ENCODE measurements around the gene FMNL3.
"Not testable (repeated sequence)": the region's sequence is repeated elsewhere in the genome, so short reads cannot be mapped to it uniquely, and the experiment has no call there.

Gene FMNL3

DNA sequence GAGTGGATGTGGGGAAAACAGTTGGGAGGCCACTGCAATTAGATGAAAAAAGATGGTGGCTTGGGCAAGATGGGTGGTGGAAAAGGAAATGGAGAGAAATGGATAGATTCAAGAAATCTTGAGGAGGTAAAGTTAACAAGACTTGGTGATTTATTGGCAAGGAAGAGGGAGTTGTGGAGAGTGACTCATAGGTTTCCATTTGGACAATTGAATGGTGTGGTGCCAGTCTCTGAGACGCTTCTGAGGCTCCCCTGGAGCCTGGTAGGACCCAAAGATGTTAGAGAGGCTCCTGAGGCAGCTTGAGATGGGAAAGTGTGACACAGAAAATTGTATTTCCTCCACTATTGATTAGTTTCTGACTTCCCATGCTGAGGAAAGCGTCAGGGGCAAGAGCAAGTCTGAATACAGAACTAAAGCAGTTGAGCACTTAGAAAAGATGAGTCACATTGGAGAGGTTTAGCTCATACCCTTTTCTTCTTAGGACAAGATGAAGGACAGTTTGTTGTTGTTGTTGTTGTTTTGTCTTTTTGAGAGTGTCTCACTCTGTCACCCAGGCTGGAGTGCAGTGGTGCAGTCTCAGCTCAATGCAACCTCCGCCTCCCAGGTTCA is 79.3 kb downstream of the FMNL3 start:
- no peak for DNase-seq

DNA sequence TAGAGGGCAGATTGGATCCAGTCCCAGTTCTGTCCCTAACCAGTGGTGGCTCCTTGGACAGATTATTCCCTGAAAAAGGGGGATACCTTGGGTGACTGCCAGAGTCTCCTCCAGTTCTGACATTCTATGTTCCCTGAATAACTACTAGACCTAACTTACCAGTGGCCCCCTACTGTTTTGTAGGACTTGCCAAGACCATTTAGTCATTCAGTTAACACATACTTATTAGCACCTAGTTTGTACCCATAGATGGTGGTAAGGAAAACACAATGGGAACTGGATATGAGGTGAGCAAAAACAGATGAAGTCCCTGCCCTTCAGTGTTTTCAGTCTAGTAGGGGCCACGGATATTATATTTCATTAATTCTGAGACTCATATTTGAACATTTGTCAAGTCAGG is 80.4 kb downstream of the FMNL3 start:
- no peak for DNase-seq

DNA sequence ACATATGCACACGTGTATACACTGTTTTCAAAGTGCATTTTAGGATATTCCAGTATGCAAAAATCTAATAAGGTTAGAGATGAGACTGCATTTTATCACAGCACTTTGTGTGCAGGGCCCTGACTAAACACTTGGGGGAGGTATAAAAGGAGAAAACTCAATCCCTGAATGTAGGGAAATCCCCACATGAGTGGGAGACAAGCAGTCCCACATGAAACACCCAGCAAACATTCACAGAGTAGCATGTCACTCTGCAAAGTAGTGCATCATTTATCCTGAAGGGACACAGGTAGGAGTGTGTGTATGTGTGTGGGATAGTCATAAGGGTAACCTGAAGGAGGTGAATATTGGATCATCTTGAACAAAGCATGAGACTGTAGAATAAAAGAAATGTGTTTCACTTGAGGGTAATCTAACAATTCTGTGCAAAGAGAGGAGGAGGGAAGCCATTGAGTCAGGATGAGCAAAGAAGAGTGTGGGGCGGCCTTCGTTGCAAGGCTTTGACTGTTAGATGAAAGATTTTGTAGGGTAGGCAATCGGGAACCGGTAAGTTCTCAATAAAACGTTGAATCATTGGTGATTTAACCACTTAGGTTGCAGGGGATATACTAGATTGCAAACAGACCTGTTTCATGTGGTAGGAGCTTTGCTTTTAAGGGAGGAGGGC is 80.9 kb downstream of the FMNL3 start:
- no peak for DNase-seq

DNA sequence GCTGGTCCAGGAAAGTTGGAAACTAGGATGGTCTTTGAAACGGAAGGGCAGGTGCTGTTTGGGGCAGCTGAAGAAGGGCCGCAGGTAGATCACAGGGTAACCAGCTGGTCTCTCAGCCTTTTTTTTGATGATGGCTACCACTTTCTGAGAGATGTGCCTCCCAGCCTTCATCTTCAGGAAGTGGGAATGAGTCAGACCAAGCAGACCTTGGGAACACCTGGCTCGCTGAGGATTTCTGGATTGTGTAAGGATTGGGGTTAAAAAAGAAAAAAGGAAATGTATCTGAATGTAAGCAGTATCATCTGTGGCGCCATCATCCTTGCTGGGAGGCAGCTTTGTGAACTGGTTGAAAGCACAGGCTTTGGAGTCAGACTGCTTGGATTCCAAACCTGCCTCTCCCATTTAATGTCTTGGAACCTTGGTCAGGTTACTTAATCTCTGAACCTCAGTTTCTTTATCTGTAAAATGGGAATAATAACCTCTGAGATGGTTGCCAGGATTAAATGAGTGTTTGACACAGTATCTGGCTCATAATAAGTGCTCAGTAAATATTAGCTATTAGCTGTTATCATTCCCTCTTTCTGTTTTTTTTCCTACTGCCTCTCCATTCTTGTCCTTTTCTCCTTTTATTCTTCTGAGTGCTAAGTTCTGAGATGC is 82.2 kb downstream of the FMNL3 start:
- no peak for DNase-seq

DNA sequence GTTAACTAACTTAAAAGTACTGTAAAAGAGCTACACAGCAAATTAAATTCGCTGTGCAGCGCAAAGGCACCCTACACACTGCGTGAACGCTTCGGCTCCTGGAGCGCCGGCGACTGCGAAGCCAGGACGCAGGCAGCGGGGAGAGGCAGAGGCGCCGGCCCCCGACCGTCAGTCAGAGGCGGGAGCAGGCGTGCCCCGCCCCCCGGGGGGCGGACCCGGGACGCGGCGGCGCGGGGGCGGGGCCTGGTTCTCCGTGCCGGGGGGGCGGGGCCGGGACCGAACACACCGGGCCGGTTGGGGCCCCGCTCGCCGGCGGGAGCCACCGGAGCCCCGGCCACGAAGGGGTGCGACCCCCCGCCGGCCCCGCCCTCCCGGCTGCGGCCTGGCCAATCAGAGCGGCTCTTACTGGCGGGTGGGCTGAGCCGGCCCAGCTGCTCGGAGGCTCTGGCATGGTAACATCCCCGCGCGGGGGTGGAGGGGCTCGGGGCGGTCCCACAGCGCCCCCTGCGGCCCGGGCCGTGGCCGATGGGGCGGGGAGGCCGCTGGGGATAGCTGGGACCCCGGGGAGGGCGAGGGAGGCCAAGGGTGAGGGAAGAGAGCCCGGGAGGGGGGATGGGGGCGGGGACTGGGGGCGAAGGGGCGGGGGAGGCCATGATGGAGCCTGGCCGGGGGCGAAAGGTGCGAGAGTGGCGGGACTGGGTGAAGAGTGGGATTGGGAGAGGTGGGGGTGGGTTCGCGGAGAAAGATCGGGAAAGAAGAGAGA is 83.9 kb downstream of the FMNL3 start, which contains the start of gene PRPF40B:
TSS of gene PRPF40B (plus strand) at position 420 of the 763 bp plus-strand sequence. CDS start at position 450, 30 bp downstream.
- DNase-seq: peak; percentile 78

DNA sequence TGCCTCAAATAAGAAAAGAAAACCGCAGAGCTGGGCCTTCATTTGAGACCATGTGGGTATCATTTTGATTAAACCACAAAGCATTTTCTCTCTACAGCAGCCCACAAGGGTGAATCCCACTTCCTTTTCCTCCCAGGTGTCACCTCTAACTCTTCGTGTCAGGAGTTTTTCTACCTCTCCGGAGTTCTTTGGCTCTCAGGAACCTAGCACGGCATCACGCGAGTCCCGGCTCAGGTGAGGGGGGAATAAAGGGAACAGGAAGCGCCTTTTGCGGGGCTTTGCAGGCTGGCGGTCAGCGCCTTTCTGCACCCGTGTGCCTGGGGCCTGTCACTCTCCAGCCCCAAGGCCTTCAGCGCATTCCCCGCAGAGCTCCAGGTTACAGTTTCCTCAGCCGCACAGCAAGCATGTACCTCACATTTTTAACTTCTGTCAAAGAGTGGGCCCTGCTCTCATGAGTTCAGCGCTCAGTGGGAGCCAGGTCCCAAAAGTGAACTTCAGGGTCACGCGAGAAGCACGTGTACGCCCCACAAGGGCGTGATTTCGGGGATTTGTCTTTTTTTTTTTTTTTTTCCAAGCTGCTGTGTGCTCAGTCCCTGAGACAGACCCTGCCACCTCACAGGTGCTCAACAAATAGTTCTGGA is 84.6 kb downstream of the FMNL3 start:
- no peak for DNase-seq

DNA sequence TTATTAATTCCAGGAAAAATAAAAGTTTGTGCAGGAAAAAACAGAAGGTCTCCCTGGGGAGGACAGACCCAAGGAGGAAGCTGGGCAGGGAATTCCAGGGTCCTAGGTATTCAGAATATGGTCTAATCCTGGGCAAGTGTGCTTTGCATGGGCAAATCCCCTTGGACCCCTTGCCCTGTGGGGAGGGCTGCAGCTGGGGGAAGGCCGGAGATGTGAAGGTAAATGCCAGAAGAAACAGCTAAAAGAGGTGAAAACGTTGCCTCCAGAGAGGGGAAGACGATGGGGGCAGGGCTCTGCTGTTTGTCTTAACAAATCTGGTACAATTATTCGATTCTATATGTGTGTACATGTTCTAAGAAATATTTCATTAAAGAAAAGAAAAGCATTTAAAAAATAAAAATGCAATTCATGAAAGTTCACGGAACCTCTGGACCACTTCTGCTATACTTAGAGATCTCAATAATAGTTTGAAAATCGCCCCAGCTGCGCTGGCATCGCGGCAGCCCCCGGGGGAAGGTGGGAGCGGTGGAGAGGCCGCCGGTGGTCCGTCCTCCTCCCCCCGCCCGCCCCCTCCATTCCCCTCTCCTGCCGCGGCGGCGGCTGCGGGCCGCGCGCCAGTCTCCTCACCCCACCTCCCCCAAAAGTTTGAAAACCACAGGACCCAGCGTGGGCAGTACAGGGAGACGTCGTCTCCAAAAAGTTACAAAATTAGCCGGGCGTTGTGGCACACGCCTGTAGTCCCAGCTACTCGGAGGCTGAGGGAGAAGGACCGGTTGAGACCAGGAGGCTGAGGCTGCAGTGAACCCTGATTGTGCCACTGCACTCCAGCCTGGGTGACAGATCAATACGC is 85.3 kb downstream of the FMNL3 start:
- DNase-seq: no peak

DNA sequence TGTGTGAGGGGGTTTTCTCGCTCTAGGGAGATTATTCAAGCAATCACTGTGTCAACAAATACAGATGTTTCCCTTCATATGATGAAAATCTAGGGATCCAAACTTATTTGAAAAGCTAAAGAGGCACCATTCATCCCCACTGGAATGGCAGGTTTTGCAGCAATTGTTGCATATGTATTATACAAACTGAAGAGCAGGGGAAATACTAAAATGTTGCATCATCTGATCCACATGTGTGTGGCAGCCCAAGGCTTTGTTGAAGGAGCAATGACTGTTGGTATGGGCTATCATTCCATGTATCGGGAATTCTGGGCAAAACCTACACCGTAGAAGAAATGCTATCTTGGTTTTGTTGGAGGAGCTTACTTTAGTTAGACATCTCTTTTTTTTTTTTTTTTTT is 87.9 kb downstream of the FMNL3 start:
- DNase-seq: no peak

DNA sequence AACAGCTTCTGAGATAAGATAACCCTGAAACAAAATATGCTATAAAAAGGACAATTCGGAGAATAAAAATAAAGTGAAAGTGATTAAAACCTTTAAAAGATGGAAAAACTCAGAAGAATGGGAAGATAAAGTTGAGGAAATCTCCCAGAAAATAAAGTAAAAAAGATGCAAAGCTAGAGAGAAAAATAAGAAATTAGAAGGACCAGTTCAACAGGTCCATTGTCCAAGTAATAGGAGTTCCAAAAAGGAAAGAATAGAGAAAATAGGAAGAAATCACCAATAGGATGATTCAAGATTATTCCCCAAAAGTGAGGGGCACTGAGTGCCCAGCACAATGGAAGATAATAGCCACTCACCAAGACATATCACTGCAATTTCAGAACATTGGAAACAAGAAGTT is 88.6 kb downstream of the FMNL3 start:
- DNase-seq: no peak

DNA sequence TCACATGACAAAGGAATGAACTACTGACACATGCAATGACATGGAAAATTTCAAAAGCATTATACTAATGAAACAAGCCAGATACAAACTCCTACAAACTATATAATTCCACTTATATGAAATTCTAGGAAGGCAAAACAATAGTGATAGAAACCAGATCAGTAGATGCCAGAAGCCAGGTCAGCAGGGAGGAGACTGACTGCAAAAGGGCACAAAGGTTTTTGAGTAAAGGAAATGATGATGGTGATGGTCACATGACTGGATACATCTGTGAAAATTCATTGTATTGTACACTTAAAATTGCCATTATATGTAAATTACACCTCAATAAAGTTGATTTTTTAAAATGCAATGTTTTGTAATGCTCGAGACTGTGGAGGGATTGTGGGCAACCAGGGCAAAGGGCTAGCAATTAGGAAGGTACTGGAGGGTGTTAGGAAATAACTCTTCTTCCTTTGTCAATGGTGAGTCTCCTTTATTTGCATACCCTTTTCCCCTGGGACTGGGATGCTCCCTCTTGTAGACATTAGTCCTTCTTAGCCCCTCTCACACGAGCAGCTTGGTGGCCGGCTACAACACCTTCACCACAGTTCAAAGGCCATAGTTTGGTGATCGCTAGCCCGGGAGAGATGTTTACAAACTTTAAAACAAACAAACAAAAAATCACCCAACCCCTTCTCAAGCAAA is 90.5 kb downstream of the FMNL3 start:
- DNase-seq: no peak

DNA sequence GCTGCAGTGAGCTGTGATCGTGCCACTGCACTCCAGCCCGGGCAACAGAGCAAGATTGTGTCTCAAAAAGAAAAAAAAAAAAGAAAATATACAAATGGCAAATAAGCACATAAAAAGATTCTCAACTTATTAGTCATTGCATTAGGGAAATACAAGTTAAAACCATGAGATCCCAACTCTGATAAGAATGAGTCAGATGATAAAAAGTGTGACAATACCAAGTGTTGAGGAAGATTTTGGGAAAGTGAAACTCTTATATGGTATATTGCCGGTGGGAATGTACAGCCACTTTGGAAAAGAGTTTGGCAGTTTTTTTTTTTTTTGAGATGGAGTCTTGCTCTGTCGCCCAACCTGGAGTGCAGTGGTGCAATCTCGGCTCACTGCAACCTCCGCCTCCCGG is 91.5 kb downstream of the FMNL3 start:
- DNase-seq: no peak

DNA sequence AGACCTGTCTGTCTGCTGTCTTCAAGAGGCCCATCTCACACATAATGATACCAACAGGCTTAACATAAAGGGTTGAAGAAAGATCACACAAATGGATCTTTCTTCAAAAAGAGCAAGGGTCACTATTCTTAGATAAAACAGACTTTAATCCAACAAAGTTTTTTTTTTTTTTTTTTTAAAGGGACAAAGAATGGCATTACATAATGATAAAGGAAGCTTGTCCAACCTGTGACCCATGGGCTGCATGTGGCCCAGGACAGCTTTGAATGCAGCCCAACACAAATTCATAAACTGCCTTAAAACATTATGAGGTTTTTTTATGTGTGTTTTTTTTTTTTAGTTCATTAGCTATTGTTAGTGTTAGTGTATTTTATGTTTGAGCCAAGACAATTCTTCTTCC is 95.0 kb downstream of the FMNL3 start:
- no peak for DNase-seq

DNA sequence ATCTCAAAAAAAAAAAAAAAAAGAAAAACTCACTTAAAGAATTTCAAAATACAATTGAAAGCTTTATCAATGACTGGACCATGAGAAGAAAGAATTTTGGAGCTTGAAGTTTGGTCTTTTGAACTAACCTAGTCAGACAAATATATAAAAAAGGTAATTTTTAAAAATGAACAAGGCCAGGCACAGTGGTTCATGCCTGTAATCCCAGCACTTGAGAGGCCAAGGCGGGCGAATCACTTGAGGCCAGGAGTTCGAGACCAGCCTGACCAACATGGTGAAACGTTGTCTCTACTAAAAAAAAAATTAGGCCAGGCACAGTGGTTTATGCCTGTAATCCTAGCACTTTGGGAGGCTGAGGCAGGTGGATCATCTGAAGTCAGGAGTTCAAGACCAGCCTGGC is 96.4 kb downstream of the FMNL3 start:
- not testable (repeated sequence) for DNase-seq

DNA sequence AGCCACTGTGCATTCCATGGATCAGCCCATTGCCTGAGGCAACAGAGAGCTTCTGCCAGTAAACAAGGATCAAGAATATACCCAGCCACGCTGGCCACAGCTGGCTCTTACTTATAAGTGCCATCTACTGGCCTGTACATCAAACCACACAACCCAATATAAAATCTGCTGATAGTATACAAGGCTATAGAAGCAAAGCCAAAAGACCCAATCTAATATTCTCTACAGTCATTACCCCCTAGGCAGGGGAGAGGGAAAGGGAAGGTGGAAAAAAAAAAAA is 97.4 kb downstream of the FMNL3 start:
- no peak for DNase-seq

DNA sequence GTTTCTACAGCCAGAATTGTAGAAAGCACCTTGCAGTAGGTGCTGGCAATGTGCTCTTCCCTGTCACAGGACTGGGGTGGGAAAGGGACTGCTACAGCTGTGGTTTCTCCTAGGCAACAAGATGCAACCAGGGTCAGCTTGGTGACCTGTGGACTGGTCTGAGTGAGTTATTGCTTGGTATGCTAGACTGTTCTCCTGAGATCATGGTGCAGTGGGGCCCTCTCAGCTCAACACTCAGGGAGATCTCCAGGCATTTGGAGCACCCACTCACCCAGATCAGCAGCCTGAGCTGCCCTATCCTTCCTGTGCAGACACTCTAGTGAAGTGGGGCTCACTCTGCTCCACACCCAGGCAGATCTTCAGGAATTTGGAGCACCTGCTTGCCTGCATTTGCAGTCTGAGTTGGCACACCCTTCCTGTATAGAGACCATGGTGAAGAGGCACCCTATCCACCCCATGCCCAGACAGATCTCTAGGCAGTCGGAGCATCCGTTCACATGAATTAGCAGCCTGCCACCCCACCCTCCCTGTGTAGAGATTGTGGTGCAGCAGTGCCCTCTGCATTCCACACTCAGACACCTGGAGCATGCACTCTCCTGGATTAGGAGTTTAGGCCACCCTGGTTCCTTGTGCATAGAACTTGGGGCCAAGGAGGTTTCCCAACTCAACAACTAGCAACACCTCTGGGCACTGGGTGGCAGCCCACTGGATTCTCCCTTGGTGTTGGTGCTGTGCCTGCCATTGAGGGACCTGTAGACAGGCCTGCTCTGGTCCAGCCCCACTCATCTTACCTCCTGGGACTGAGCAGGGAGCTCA is 97.9 kb downstream of the FMNL3 start:
- no peak for DNase-seq

DNA sequence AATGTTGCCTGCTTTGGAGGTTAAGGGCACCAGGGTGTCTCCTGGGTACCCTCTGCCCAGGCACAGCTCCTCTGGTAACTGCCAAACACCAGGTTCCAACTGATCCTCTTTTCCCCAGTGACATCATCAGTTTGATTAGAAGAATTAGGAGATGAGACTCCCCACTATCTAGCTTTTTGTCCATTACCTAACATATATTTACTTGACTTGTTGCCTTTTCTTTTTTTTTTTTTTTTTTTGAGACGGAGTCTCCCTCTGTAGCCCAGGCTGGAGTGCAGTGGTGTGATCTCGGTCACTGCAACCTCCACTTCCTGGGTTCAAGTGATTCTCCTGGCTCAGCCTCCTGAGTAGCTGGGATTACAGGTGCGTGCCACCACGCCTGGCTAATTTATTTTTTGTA is 101.7 kb downstream of the FMNL3 start, which contains the start of gene FAM186B:
TSS of gene FAM186B (minus strand) at position 101 of the 400 bp plus-strand sequence. CDS start 162 bp downstream, outside the sequence.
- not testable (repeated sequence) for DNase-seq

DNA sequence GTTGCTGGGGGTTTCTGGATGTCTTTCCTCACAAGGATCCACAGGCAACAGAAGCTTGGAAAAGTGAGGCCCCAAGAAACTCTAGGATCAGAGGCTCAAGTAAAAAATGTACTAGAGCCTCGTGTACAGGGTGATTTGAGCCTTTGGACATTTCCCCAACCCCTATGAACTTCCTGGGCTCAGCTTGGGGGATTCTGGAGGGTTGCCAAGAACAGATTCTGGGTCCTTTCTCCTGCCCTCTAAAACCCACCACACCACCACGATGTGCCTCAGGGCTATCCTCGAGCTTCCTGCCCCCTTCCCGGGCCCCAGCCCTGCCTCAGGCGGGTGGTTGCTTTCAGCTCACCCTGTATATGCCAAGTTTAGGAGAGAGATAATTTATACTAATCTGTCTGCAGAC is 102.3 kb downstream of the FMNL3 start:
- DNase-seq: no peak

DNA sequence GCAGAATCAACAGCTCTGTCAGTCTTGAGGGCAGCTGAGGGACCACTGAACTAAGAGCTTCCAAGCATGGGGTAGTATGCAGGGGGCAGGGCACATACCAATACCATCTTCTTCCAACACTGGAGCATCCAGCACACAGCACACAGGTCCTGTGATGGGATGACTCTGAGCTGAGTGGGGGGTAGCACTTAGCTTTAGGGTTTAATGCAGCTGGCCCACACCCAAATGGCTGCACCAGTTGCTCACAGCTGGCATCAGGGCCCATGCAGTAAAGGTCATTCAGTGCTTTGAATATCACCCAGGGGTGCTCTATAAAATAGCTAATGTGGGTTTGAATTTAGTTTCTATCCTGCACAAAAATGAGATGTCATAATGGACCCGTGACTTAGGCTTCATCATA is 103.5 kb downstream of the FMNL3 start:
- no peak for DNase-seq

DNA sequence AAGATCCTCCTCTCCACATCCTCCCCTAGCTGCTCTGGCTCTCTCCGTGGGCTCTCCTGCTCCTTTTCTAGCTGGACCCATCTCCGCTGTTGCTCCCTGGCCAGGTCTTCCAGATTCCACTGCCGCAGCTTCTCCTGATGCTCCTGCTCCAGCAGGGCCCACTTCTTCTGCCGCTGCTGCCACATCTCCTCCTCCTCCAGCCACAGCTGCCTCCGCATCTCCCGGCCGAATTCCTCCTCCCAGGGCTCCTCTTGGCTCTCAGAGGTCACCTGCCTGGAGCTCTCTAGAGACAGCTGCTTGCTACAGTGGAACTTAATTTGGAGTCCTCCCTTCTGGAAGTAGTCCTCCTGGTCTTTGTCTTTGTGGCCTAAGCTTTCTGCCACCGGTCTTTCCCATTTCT is 107.2 kb downstream of the FMNL3 start:
- no peak for DNase-seq

DNA sequence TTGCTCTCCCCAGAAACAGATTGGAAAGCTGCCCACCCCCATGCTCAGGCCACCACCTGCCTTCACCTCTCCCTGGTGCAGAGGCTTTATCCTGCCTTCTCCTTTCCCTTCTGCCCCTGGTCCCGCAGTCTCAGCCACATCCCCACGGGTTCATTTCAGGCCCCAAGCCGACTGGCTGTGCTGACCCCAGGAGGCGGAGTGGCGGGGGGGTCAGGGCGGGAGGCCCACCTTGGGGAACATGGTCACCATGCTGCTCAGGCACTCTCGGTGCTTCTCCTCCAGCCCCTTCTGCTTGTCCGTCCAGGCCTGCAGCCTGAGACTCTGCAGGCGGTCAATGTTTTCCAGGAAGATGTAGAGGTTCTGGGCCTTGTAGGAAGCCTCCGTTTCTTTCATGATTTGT is 108.7 kb downstream of the FMNL3 start:
- DNase-seq: no peak
